Measurements from ENCODE around the gene HHATL.

HHATL gene

GRCh38 chr3:42690766-42691680 is 11.6 kb downstream of the HHATL start:
- no peaks in the 10 kb centered on the region for H3F3A ChIP-seq (ENCODE audit: insufficient read depth, low read length)
- no peaks in the 10 kb centered on the region for H3K36me3 ChIP-seq (ENCODE audit: insufficient read depth, low read length)
- no peak overlapping the region for H2AFZ ChIP-seq (ENCODE audit: low read length)
- H3K9ac ChIP-seq (ENCODE audit: low read length) = no peak overlapping the region
- TF ChIP-seq CTCF (IDR thresholded peaks at IDR 0.05; ENCODE audit: low read length) (no peak), EZH2 (IDR thresholded peaks at IDR 0.05; ENCODE audit: borderline replicate concordance, low read length) (no peak)
- no peaks in the 10 kb centered on the region for H3K27me3 ChIP-seq (ENCODE audit: insufficient read depth, low read length)
- H4K20me1 ChIP-seq (ENCODE audit: insufficient read depth, low read length) = no peaks in the 10 kb centered on the region
- no peaks in the 10 kb centered on the region for H3K9me3 ChIP-seq (ENCODE audit: low read length)
- no peaks in the 10 kb centered on the region for H3K9me2 ChIP-seq (ENCODE audit: low read depth, low read length)
- no peaks in the 10 kb centered on the region for H3K4me1 ChIP-seq (ENCODE audit: insufficient read depth, low read length, severe bottlenecking)
- H3K4me2 ChIP-seq (ENCODE audit: low read length) = no peak overlapping the region
- no peaks in the 10 kb centered on the region for H3K79me2 ChIP-seq (ENCODE audit: insufficient read depth, low read length)
- H3K27ac ChIP-seq (ENCODE audit: low read depth, low read length, poor library complexity, severe bottlenecking) = no peak overlapping the region
- H3K4me3 ChIP-seq (ENCODE audit: low read depth, low read length, poor library complexity, severe bottlenecking) = no peak overlapping the region

GRCh38 chr3:42690191-42690590 is 12.4 kb downstream of the HHATL start:
- no peak overlapping the region for H2AFZ ChIP-seq (ENCODE audit: low read length)
- H3K9me2 ChIP-seq (ENCODE audit: low read depth, low read length) = no peaks in the 10 kb centered on the region
- no peak overlapping the region for H3K9ac ChIP-seq (ENCODE audit: low read length)
- TF ChIP-seq CTCF (IDR thresholded peaks at IDR 0.05; ENCODE audit: low read length) (no peak), EZH2 (IDR thresholded peaks at IDR 0.05; ENCODE audit: borderline replicate concordance, low read length) (no peak)
- H3K27ac ChIP-seq (ENCODE audit: low read depth, low read length, poor library complexity, severe bottlenecking) = no peak overlapping the region
- no peaks in the 10 kb centered on the region for H3K27me3 ChIP-seq (ENCODE audit: insufficient read depth, low read length)
- no peaks in the 10 kb centered on the region for H3K79me2 ChIP-seq (ENCODE audit: insufficient read depth, low read length)
- H3K9me3 ChIP-seq (ENCODE audit: low read length) = no peaks in the 10 kb centered on the region
- no peak overlapping the region for H3K4me2 ChIP-seq (ENCODE audit: low read length)
- H3K4me3 ChIP-seq (ENCODE audit: low read depth, low read length, poor library complexity, severe bottlenecking) = no peak overlapping the region
- H3K36me3 ChIP-seq (ENCODE audit: insufficient read depth, low read length) = no peaks in the 10 kb centered on the region
- H3F3A ChIP-seq (ENCODE audit: insufficient read depth, low read length) = no peaks in the 10 kb centered on the region
- no peaks in the 10 kb centered on the region for H3K4me1 ChIP-seq (ENCODE audit: insufficient read depth, low read length, severe bottlenecking)
- no peaks in the 10 kb centered on the region for H4K20me1 ChIP-seq (ENCODE audit: insufficient read depth, low read length)

GRCh38 chr3:42689421-42690014 is 13.1 kb downstream of the HHATL start:
- TF ChIP-seq CTCF (IDR thresholded peaks at IDR 0.05; ENCODE audit: low read length) (no peak), EZH2 (IDR thresholded peaks at IDR 0.05; ENCODE audit: borderline replicate concordance, low read length) (no peak)
- H3K4me3 ChIP-seq (ENCODE audit: low read depth, low read length, poor library complexity, severe bottlenecking) = no peak overlapping the region
- H4K20me1 ChIP-seq (ENCODE audit: insufficient read depth, low read length) = no peaks in the 10 kb centered on the region
- no peak overlapping the region for H3K27ac ChIP-seq (ENCODE audit: low read depth, low read length, poor library complexity, severe bottlenecking)
- H3K4me1 ChIP-seq (ENCODE audit: insufficient read depth, low read length, severe bottlenecking) = no peaks in the 10 kb centered on the region
- no peaks in the 10 kb centered on the region for H3K36me3 ChIP-seq (ENCODE audit: insufficient read depth, low read length)
- H2AFZ ChIP-seq (ENCODE audit: low read length) = no peak overlapping the region
- no peaks in the 10 kb centered on the region for H3K79me2 ChIP-seq (ENCODE audit: insufficient read depth, low read length)
- H3F3A ChIP-seq (ENCODE audit: insufficient read depth, low read length) = no peaks in the 10 kb centered on the region
- H3K9me2 ChIP-seq (ENCODE audit: low read depth, low read length) = no peaks in the 10 kb centered on the region
- no peak overlapping the region for H3K9ac ChIP-seq (ENCODE audit: low read length)
- no peak overlapping the region for H3K4me2 ChIP-seq (ENCODE audit: low read length)
- no peaks in the 10 kb centered on the region for H3K9me3 ChIP-seq (ENCODE audit: low read length)
- no peaks in the 10 kb centered on the region for H3K27me3 ChIP-seq (ENCODE audit: insufficient read depth, low read length)
